AG09309 (cell line): Measurements from ENCODE around the gene ADPRHL1.
"Not testable (repeated sequence)": the region's sequence is repeated elsewhere in the genome, so short reads cannot be mapped to it uniquely, and the experiment has no call there.

Experiments
- DNase-seq: peaks from one replicate; pipeline ENCODE4 v3.0.0-alpha.2; 2010; ENCODE audit warnings: low read depth
- H3K4me3 ChIP-seq: 2 replicates; pipeline ENCODE4 v1.5.1; 2011; ENCODE audit warnings: mild to moderate bottlenecking, low read depth, low read length, moderate library complexity; ENCODE audit not compliant: control insufficient read depth
- CTCF ChIP-seq: IDR thresholded peaks from 2 replicates; pipeline ENCODE4 v1.5.1; 2011; ENCODE audit warnings: mild to moderate bottlenecking, low read depth, low read length, inconsistent platforms; ENCODE audit not compliant: insufficient read depth, control insufficient read depth; ENCODE audit errors: missing control alignments

ADPRHL1 gene

GRCh38 chr13:113397608-113398425 is 55.5 kb downstream of the ADPRHL1 start:
- TF ChIP-seq CTCF = no peak
- H3K4me3 ChIP-seq = no peak overlapping the region
- DNase-seq = no peak

- no peak for DNase-seq
- peak overlapping the region; percentile 16 for H3K4me3 ChIP-seq
- TF ChIP-seq CTCF = no peak
Measured at GRCh38 chr13:113394339-113394640, 59.0 kb downstream of the ADPRHL1 start.

GRCh38 chr13:113393563-113394338 is 59.5 kb downstream of the ADPRHL1 start:
- peak overlapping the region; percentile 91 for H3K4me3 ChIP-seq
- TF ChIP-seq CTCF = peak; percentile 50
- no peak for DNase-seq

- TF ChIP-seq CTCF = no peak
- no peak for DNase-seq
- peak overlapping the region; percentile 91 for H3K4me3 ChIP-seq
Measured at GRCh38 chr13:113393226-113393562, 60.1 kb downstream of the ADPRHL1 start.

- TF ChIP-seq CTCF = no peak
- no peak overlapping the region for H3K4me3 ChIP-seq
- DNase-seq = no peak
Measured at GRCh38 chr13:113390874-113391497, 62.3 kb downstream of the ADPRHL1 start.

- DNase-seq, H3K4me3 ChIP-seq: not testable (repeated sequence)
Measured at GRCh38 chr13:113389586-113389985, 63.7 kb downstream of the ADPRHL1 start.

- no peak for DNase-seq
- TF ChIP-seq CTCF = no peak
- H3K4me3 ChIP-seq = no peak overlapping the region
Measured at GRCh38 chr13:113387396-113387795, 65.9 kb downstream of the ADPRHL1 start.
